ENCODE data around the gene ATP9A.
"Not testable (repeated sequence)": the region's sequence is repeated elsewhere in the genome, so short reads cannot be mapped to it uniquely, and the experiment has no call there.

Gene ATP9A

DNA sequence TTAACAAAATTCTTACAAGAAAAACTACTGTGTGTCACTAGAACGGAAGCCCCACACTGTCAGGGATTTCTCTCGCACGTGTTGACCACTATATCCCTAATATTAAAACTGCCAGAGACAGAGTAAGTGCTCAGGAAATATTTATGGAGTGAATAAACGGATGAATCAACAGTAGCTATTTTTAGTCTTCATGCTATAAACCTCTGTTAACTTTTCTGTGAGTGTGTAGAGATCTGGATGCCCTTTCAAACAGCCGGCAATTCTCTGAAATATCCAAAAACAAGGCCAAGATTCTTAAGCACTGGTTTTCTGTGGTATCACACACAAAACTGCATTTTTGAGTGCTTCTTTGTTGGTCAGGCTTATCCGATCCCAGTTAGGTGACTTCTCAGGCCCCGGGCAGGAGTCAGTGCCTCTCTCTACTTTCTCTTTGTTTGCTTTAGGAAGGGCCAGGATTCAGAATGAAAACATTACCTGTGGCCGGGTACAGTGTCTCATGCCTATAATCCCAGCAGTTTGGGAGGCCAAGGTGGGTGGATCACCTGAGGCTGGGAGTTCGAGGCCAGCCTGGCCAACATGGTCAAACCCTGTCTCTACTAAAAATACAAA is 15.7 kb downstream of the ATP9A start:
- DNase-seq (ENCODE audit: low read depth): no peak

DNA sequence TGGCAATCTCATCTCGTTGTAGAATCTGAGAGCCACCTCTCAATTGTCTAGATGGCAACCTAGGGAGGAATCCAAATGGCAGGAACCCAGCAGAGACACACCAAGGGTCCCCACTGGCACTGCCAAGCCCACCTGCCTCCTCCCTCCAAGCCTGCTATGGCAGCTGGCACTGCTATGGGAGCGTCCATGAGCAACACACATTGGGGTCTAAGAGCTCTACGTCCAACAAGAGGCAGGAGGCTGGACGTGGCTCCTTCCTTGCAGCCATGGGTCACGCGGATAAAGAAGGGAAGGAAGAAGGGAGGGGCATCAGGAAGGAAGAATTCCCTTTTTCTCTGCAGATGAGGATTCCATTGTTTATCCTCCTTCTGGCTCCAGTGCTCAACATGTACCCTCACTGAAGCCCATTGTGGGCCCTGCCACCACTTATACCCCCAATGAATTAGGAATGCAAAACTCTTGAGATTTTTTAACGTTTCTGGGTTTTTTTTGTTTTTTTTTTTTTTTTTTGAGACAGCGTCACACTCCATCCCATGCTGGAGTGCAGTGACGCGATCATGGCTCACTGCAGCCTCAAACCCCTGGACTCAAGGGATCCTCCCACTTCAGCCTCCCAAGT is 17.3 kb downstream of the ATP9A start:
- DNase-seq (ENCODE audit: low read depth): no peak

DNA sequence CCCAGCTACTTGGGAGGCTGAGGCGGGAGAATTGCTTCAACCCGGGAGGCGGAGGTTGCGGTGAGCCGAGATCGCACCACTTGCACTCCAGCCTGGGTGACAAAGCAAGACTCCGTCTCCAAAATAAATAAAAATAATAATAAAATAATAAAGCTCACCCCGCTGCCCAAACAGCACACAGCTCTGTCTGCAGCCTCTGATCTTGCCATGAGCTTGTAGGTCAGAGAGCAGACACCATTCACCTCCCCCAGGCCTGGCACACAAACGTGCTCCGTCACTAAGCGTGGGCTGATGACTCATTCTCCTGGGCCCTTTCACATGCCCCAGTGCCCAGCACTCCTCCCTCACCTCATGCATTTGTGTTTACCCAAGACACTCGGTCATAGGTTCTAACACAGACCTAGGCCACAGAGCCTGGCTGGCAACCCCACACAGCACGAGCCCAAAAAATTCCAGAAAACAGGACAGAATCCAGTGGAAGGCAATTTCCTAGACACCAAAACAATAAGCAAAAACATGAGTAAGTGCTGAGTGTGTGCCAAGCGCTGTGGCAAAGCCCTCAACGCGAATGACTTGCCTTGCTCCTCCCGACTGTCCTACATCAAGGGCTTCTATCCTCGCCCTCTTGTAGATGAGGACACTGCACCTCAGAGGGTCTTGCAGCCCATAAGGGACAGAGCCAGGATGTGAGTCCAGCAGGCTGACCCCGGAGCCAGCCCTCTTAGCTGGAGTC is 18.0 kb downstream of the ATP9A start:
- DNase-seq (ENCODE audit: low read depth): no peak

DNA sequence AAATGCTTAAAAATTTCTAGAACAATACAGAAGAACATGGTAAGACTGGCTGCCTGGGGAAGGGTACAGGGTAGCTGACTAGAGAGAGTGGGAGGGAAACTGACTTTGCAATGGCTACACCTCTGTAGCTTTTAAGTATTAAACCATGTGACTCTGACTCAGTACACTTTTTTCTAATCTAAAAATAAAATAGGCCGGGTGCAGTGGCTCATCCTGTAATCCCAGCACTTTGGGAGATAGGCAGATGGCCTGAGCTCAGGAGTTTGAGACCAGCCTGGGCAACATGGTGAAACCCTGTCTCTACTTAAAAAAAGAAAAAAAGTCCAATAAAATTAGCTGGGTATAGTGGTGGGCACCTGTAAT is 18.5 kb downstream of the ATP9A start:
- no peak for DNase-seq (ENCODE audit: low read depth)

DNA sequence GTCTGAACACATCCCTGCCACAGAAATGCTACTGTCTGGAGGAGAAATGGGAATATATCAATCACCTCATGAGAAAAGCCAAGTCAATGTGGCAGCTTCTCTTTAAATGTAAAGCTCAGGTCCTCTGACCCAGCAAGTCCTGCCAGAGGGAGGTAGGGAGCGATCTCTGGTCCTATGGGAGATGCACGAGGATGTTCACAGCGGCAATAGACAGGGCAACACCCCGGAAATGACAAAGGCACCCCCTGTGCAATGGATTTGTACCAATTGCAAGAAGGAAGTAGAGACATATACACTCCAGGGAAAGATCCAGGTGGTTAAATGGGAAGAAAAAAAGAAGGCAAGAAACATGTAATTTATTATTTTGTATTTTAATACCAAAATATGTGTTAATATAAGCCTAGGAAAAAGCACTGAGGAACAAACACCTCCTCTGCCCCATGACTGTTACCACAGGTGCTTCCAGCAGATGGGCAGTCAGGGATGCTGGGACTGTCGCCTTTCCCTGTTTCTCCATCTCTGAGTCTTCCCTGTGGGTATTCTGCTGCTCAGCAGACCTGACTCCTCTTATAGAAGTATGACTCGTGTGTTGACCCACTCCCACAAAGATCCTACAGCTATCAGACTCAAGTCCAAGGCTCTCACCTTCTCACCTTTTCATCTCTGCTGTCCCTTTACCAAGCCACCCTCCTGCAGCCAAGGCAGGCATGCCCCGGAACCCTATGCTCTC is 20.8 kb downstream of the ATP9A start:
- DNase-seq (ENCODE audit: low read depth): no peak

DNA sequence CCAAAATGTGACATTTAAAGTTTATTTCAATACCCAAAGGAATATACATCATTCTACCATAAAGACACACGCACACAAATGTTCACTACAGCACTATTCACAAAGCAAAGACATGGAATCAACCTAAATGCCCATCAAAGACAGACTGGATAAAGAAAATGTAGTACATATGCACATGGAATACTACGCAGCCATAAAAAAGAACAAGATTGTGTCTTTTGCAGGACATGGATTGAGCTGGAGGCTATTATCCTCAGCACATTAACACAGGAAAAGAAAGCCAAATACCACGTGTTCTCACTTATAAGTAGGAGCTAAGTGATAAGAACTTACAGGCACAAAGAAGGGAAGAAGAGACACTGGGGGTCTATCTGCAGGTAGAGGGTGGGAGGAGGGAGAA is 22.4 kb downstream of the ATP9A start:
- DNase-seq (ENCODE audit: low read depth): no peak

DNA sequence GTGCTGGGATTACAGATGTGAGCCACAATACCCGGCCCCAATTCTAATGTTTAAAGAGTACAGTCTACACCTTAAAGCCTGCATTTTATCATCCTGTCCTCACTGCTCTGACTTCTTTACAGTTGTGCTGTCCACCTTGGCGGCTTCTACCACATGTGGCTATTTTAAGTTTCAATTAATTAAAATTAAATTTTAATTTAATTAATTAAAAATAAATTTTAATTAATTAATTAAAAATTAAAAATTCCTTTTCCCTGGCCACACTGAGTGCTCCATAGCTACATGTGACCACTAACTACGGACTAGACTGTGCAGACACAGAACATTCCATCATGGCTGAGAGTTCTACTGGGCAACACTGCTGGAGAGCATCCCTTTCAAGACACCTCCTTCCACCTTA is 27.4 kb downstream of the ATP9A start:
- DNase-seq (ENCODE audit: low read depth): no peak

DNA sequence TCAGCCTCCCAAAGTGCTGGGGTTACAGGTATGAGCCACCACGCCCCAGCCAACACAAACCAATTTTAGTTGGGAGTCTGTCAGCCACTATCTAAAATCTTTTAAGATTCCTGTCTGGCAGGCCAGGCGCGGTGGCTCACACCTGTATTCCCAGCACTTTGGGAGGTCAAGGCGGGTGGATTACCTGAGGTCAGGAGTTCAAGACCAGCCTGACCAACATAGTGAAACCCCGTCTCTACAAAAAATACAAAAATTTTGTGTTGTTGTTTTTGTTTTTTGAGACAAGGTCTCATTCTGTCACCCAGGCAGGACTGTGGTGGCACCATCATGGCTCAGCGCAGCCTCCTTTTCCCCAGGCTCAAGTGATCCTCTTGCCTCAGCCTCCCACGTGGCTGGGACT is 27.9 kb downstream of the ATP9A start:
- not testable (repeated sequence) for DNase-seq (ENCODE audit: low read depth)

DNA sequence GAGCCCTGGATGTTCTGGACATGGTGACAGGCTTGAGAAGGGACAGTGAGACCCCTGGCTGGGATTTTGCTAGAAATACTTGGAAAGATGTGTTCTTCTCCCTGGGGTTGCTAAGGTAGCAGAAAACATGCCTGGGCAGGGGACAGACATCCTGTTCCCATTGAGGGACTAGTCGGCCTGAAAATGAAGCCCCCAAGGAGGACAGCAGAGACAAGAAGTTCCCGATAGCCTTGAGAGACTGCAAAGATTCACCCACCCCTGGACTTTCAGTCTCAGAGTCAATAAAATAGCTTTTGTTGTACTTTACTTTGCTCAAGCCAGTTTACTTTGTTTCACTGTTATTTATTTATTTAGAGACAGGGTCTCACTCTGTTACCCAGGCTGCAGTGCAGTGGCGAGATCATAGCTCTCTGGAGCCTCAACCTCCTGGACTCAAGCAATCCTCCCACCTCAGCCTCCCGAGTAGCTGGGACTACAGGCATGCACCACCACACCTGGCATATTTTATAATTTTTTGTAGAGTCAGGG is 28.4 kb downstream of the ATP9A start:
- no peak for DNase-seq (ENCODE audit: low read depth)

DNA sequence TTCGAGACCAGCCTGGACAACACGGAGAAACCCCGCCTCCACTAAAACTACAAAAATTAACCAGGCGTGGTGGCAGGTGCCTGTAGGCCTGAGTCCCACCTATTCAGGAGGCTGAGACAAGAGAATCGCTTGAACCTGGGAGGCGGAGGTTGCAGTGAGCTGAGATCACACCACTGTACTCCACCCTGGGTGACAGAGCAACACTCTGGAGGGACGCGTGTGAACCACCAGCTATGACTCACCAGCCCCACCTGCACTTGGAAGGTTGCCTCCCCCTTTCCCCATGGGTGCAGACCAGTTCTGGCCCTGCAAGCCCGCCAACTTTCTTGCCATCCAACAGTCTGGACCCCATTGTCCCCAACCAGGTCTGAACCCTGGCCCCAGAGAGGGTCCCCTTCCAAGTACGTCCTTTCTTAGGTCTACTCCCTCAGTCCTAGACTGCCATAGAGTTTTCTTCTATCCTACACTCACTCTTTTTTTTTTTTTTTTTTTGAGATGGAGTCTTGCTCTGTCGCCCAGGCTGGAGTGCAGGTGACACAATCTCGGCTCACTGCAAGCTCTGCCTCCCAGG is 29.2 kb downstream of the ATP9A start:
- DNase-seq (ENCODE audit: low read depth): no peak

DNA sequence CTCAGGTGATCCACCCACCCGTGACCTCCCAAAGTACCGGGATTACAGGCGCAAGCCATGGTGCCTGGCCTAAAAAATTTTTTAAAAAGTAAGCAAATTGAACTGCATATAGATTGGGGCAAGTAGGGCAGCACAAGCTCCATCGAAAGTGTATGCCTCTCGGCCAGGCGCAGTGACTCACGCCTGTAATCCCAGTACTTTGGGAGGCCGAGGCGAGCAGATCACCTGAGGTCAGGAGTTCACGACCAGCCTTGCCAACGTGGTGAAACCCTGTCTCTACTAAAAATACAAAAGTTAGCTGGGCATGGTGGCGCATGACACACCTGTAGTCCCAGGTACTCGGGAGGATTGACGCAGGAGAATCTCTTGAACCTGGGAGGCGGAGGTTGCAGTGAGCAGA is 29.9 kb downstream of the ATP9A start:
- not testable (repeated sequence) for DNase-seq (ENCODE audit: low read depth)

DNA sequence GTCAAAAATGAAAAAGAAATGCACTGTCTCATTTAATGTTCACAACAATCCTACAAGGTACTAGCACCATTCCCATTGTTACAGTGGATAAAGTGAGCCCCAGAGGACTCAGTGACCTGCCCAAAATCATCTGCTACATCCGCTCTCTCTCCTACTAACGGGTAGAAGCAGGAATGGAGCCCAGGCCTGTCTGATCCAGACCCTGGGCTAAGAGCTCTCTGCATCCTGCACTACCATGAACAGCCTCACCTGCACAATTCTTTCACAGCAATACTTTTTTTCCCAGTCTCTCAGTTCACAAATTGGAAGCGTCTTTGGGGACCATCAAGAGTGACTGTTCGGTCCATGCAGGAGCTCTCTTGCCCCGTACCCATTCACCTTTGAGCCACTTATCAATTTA is 31.2 kb downstream of the ATP9A start:
- no peak for DNase-seq (ENCODE audit: low read depth)

DNA sequence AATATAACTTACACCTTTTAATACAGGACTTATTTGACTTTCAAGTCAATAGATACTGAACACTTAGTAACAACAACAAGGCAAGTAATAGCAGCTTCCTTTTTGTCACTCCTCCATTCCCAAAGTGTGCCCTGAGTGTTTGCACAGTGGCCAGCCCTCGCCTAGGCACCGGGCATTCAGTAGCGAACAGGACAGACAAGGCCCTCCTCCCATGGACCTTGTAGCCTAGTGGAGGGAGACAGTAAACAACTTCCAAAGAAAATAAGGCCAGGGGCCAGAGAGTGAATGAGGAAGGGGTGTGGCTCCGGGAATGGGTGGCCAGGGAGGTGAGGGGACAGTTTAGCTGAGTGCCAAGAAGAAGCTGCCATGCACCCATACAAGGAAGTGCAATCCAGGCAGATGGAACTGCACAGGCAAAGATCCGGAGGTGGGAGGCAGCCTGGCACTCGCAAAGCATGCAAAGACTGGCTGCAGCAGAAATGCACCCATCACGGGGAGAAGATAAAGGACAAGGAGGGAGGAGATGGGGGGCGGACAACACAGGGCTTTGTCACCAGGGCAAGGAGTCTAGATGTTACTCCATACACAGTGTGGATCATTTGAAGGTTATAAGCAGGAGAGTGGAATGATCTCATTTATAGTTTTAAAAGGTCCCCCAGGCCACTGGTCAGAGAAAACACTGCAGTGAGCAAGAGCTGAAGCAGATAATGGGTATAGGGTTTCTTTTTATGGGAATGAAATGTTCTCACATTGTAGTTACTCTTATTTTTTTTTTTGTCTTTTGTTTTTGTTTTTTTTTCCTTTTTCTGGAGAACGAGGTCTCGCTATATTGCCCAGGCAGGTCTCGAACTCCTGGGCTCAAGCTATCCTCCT is 32.2 kb downstream of the ATP9A start:
- no peak for DNase-seq (ENCODE audit: low read depth)

DNA sequence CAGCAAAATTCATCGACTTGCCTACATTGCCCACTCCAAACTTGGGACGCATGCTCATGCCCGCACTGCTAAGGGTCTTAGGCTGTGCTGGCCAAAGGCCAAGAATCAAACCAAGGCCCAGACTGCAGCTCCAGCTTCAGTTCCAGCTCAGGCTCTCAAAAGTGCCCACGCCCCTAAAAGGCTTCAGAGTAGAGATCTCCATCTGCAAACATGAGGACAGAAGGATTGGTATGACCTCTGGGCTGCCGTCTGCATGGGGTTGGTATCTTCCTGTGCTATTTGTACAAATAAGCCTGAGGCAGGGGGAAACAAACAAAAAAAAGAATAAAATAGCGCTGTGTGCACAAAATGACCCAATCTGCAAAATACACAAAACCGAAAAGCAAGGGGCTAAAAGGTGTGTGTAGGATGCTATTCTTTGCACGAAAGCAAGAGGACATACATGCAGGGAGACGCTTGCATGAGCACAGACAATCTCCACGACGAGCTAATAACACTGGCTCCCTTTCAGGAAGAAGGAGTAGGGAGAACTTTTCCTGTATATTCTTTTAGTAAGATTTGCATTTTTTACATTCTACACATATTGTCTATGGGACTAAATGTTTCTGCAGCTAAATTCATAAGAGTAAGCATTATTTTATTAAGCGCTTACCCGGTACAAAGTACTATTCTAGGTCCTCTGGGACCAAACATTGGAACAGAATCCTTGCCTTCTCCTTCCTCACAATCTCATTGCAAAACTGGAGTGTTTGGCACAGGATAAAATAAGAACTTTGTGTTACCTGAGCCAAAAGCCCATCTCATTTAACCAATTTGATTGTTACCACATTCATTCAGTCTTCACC is 33.1 kb downstream of the ATP9A start:
- no peak for DNase-seq (ENCODE audit: low read depth)

DNA sequence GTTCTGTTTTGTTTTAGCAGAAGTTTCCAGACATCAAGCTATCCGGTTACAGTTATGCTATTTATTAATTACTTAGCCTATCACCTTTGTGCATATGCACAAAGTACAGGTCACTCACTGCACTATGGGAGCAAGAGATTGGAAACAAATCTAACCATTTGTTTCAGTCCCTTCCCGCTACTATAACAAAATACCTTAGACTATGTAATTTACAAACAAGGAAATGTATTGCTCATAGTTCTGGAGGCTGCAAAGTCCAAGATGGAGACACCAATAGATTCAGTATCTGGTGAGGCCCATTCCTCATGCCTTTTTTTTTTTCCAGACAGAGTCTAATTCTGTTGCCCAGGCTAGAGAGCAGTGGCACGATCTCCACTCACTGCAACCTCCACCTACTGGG is 35.1 kb downstream of the ATP9A start:
- DNase-seq (ENCODE audit: low read depth): no peak

DNA sequence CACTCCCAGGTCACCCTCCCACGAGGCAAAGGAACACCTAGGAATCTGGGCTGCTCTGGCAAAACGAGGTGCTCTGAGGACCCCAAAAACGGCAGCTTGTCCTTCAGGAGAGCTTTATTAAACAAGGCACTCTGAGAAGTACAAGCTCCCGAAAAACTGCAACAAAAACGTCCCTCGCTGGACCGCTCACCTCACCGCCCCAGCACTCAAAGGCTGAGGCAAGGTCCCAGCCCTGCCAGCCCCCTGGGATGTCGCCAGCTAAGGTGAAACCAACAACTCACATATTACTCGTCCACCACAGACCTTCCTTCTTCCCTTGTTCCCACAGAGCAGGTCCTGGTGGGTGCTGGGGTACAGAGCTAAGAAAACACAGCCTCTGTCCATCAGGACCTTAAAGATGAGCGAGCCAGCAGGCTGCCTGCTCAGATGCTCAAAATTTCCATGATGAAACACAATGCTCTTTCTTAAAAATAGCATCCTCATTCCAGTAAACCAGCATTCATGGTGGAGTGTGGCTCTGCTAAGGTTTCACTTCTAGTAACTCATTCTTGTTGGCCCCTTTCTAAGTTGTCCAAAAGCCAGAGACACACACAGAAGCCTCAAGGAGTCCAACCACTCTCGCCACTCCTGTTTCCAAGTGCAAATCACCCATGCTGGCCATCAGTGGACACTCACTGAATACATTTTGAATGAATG is 35.9 kb downstream of the ATP9A start:
- DNase-seq (ENCODE audit: low read depth): no peak

DNA sequence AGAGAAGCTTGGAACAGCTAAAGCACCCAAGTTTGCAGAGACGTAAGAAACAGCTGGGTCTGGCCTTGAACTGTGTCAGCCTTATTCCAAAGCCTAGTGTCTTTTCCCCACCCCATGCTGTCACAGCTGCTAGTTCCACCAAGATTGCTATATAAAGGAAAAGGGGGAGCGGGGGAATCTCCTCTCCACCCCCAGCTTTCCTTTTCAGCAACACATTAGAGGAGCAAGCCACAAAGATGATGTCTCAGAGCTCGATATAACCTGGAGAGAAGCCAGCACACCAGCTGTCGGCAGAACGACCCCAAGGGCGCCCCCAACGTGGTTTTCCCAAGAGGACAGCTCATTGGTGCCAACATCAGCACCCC is 36.5 kb downstream of the ATP9A start:
- DNase-seq (ENCODE audit: low read depth): no peak

DNA sequence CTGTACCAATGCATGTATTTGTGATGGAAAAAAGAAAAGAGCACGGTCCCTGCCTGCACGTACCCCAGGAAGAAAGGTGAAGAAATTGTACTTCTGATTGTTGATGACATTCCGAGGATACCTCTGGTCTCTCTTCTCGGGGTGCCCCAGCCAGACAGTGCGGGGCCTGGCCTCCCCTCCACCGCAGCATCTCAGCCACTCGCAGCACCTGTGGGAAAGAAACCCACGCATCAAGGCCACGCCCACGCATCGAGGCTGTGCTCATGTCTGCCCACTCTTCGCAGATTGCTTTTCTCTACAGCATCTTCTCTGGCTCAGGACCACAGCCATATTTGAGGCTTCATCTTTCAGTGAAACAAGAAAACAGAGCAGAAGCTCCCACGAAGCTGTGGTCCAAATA is 38.4 kb downstream of the ATP9A start:
- no peak for DNase-seq (ENCODE audit: low read depth)

DNA sequence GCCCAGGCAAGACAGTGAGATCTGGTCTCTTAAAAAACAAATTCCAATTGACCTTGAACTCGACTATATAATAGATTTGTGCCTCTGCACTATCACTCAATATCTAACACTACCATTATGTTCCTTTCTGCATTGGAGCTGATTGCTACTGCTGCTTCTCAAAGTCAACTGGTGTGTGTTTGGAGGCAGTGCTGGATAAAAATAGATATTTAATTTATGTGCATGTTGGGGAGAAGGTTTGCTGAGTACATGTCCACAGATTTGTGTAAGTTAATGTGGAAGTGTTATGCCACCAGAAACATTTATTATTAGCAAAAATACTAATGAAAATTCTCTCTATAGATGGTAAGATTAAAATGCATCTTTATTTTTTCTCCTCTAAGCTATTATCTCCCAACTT is 39.5 kb downstream of the ATP9A start:
- DNase-seq (ENCODE audit: low read depth): no peak

DNA sequence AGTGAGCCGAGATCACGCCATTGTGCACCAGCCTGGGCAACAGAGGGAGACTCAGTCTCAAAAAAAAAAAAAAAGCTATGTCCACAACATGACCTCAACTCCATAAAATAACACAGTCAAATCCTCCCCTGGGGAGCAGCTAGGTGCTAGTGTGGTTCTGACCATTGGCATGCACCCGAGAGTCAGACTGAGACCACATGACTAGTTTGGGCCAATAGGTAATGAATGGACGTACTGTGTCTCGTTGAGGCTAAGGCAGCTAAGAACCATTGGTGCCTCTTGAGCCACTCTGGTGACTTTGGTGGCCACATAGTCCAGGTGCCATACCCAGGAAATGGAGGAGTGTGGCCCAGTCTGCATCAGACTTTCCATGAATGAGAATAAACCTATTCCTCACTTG is 40.3 kb downstream of the ATP9A start:
- DNase-seq (ENCODE audit: low read depth): no peak
